Prostate gland (tissue), 2 donors: ENCODE results near the gene FAU.

ENCODE experiments used
- POLR2AphosphoS5 ChIP-seq: sonication (generic); formaldehyde crosslinking; IDR thresholded peaks from one replicate; pipeline ENCODE4 v1.6.1; 2017; ENCODE audit warnings: antibody characterized with exemption
- TF ChIP-seq, protein P1 (sequence below), 4 experiments: fragments of 200-600 bp in 2 of 4; fragments of 450-650 bp in 2 of 4; sonication (generic) in 2 of 4; IDR thresholded peaks; 1 replicate in 3 of 4; 2 replicates in 1 of 4; pipeline ENCODE4 v1.5.1; 2016 to 2019; ENCODE audit warnings: antibody characterized with exemption in 4 of 4, mild to moderate bottlenecking in 2 of 4, moderate library complexity in 2 of 4

DNA sequence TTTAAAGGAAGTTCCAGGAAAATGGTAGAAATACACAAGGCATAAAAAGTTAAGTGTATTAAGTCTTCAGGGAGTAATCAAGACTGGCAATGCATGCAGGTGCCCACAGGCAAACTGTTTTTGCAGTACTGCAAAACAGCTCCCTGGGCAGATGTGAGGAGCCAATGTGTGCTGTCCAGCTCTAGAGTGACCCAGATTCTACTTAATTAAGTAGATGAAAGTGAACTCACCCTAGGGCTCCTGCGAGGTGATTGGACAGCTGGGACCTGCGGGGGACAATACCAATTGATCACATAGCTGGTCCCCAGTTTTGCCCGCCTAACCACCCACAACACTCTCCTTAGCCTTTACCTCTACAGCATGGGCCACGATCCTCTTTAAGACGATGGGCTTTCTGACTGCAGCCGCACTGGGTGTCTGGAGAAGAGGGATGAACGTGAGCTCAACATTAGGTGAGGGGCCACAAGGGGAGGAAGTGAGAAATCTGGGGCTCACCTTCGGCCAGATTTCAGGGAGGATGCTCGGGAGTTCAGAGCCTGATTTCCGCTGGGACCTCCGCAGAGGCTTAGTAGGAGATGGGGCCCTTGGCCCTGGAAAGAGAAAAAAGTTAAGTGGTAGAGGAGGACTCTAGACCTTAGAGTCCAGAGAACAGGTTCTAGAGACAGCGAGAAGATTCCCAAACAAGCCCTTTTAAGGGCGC is 38.6 kb downstream of the FAU start:
- no peak for TF ChIP-seq POLR2AphosphoS5
- TF ChIP-seq, protein P1, sequence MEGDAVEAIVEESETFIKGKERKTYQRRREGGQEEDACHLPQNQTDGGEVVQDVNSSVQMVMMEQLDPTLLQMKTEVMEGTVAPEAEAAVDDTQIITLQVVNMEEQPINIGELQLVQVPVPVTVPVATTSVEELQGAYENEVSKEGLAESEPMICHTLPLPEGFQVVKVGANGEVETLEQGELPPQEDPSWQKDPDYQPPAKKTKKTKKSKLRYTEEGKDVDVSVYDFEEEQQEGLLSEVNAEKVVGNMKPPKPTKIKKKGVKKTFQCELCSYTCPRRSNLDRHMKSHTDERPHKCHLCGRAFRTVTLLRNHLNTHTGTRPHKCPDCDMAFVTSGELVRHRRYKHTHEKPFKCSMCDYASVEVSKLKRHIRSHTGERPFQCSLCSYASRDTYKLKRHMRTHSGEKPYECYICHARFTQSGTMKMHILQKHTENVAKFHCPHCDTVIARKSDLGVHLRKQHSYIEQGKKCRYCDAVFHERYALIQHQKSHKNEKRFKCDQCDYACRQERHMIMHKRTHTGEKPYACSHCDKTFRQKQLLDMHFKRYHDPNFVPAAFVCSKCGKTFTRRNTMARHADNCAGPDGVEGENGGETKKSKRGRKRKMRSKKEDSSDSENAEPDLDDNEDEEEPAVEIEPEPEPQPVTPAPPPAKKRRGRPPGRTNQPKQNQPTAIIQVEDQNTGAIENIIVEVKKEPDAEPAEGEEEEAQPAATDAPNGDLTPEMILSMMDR (IDR thresholded peaks at IDR 0.05) = no peak
